Epithelial cell of proximal tubule (primary cell): ENCODE data around the gene NRXN3. TPM values are rescaled to one million over a fixed set of nuclear protein-coding genes. Genes with fewer than 3 reads are reported as not detected.

Experiments
- DNase-seq: peaks from one replicate; pipeline ENCODE4 v3.0.0-alpha.2; 2011; ENCODE audit warnings: low read depth
- H3K4me3 ChIP-seq: 2 replicates; pipeline ENCODE4 v1.5.1; 2011; ENCODE audit warnings: low read depth, mild to moderate bottlenecking, low read length
- total RNA-seq: library from RNA; depleted of rRNA; stranded (reverse); fragments of >200 nt; gene quantifications from 2 replicates; pipeline ENCODE4 v1.2.3, GENCODE V29; 2015
- TF ChIP-seq, protein P1 (sequence below): conservative IDR thresholded peaks from 2 replicates; pipeline ENCODE4 v1.5.1; 2012; ENCODE audit warnings: low read depth, mild to moderate bottlenecking, low read length

Gene NRXN3
- total RNA-seq, 1 donor from 2014 or later = 1.2 TPM

- DNase-seq = no peak
- TF ChIP-seq, protein P1, sequence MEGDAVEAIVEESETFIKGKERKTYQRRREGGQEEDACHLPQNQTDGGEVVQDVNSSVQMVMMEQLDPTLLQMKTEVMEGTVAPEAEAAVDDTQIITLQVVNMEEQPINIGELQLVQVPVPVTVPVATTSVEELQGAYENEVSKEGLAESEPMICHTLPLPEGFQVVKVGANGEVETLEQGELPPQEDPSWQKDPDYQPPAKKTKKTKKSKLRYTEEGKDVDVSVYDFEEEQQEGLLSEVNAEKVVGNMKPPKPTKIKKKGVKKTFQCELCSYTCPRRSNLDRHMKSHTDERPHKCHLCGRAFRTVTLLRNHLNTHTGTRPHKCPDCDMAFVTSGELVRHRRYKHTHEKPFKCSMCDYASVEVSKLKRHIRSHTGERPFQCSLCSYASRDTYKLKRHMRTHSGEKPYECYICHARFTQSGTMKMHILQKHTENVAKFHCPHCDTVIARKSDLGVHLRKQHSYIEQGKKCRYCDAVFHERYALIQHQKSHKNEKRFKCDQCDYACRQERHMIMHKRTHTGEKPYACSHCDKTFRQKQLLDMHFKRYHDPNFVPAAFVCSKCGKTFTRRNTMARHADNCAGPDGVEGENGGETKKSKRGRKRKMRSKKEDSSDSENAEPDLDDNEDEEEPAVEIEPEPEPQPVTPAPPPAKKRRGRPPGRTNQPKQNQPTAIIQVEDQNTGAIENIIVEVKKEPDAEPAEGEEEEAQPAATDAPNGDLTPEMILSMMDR = no peak
- no peak overlapping the region for H3K4me3 ChIP-seq
These were observed 1164.1 kb downstream of the NRXN3 start for GRCh38 chr14:79334272-79334671.

GRCh38 chr14:79337761-79338160 lies 1167.6 kb downstream of the NRXN3 start:
- no peak for DNase-seq
- TF ChIP-seq, protein P1 = no peak
- H3K4me3 ChIP-seq = no peak overlapping the region

- H3K4me3 ChIP-seq = no peak overlapping the region
- no peak for DNase-seq
- TF ChIP-seq, protein P1 = no peak
These were observed 1172.8 kb downstream of the NRXN3 start for GRCh38 chr14:79342942-79343341.

GRCh38 chr14:79351011-79351410 lies 1180.8 kb downstream of the NRXN3 start:
- TF ChIP-seq, protein P1 = no peak
- no peak overlapping the region for H3K4me3 ChIP-seq
- no peak for DNase-seq

GRCh38 chr14:79352076-79352630 lies 1182.0 kb downstream of the NRXN3 start:
- no peak overlapping the region for H3K4me3 ChIP-seq
- no peak for DNase-seq
- TF ChIP-seq, protein P1 = no peak

- H3K4me3 ChIP-seq = no peak overlapping the region
- TF ChIP-seq, protein P1 = no peak
- DNase-seq = no peak
These were observed 1184.2 kb downstream of the NRXN3 start for GRCh38 chr14:79354336-79354735.

GRCh38 chr14:79356040-79356439 lies 1185.9 kb downstream of the NRXN3 start:
- DNase-seq = no peak
- TF ChIP-seq, protein P1 = peak; percentile 32

More at GRCh38 chr14:79356040-79356439, 1185.9 kb downstream of the NRXN3 start:
- no peak overlapping the region for H3K4me3 ChIP-seq
